ENCODE data around the gene HYAL2.
A peak's percentile ranks its signal among the peaks of the same experiment; 100 is the strongest.
"Not testable (repeated sequence)": the region's sequence is repeated elsewhere in the genome, so short reads cannot be mapped to it uniquely, and the experiment has no call there.

Gene HYAL2

DNA sequence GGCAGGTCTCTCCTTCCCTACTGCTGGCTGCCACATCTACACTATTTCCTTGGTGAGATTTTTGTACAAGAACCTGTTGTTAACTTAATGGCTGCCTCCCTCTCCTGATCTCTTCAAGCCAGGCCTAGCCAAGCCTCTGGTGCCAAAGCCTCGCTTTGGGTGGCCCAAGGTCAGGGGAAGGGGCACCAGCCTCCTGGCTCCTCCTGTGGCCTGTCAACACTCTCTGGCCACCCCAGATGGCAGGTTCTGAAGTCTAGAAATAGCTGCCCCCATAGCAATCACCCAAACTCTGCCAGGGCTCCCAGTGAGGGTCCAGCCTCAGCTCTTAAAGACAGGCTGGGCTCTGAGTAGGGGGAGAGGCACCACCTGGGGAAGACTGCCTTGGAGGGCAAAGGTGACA is 35.3 kb downstream of the HYAL2 start:
- POLR2A ChIA-PET (ENCODE audit: low non-redundant PET): no interaction called here
- peak overlapping the region; percentile 93 for H3K27ac ChIP-seq
- TF ChIP-seq, protein P1, sequence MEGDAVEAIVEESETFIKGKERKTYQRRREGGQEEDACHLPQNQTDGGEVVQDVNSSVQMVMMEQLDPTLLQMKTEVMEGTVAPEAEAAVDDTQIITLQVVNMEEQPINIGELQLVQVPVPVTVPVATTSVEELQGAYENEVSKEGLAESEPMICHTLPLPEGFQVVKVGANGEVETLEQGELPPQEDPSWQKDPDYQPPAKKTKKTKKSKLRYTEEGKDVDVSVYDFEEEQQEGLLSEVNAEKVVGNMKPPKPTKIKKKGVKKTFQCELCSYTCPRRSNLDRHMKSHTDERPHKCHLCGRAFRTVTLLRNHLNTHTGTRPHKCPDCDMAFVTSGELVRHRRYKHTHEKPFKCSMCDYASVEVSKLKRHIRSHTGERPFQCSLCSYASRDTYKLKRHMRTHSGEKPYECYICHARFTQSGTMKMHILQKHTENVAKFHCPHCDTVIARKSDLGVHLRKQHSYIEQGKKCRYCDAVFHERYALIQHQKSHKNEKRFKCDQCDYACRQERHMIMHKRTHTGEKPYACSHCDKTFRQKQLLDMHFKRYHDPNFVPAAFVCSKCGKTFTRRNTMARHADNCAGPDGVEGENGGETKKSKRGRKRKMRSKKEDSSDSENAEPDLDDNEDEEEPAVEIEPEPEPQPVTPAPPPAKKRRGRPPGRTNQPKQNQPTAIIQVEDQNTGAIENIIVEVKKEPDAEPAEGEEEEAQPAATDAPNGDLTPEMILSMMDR (conservative IDR thresholded peaks at IDR 0.05; ENCODE audit: low read depth): no peak
- CTCF ChIA-PET: no interaction called here
- DNase-seq (ENCODE audit: low spot score): no peak

GRCh38 chr3:50286322-50287227 is 36.0 kb downstream of the HYAL2 start:
- DNase-seq (ENCODE audit: low spot score): no peak
- TF ChIP-seq, protein P1 (conservative IDR thresholded peaks at IDR 0.05; ENCODE audit: low read depth): no peak
- H3K27ac ChIP-seq: peak overlapping the region; percentile 93
- ChIA-PET CTCF (no interaction called here), POLR2A (ENCODE audit: low non-redundant PET) (no interaction called here)

DNA sequence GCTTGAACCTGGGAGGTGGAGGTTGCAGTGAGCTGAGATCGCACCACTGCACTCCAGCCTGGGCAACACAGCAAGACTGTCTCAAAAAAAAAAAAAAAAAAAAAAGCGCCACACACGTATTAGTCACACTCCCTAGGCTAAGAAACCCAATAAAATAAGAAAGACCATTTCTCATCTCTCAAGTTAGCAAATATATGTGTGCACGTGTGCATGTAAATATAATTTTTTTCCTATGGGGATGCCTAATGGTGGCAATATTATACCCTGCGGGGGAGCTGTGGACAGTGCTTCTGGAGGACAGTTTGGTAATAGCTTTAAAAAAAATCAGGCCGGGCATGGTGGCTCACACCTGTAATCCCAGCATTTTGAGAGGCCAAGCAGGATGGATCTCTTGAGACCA is 38.4 kb downstream of the HYAL2 start:
- peak overlapping the region; percentile 29; the same call in 1 of the 2 replicates for H3K27ac ChIP-seq
- DNase-seq (ENCODE audit: low spot score); CTCF ChIA-PET: not testable (repeated sequence)
- POLR2A ChIA-PET (ENCODE audit: low non-redundant PET): interaction anchor here (0.5 kb wide), 1 partner anchor 1399 kb away, joined by 6 read pairs; no protein-coding TSS in a partner anchor

- POLR2A ChIA-PET (ENCODE audit: low non-redundant PET): interaction anchor here (0.6 kb wide), 1 partner anchor 52 kb away, joined by 6 read pairs; no protein-coding TSS in a partner anchor
- TF ChIP-seq, protein P1 (conservative IDR thresholded peaks at IDR 0.05; ENCODE audit: low read depth): no peak
- no peak for DNase-seq (ENCODE audit: low spot score)
- CTCF ChIA-PET: interaction anchor here (0.6 to 0.7 kb wide), 3 partner anchors 53 to 69 kb away, joined by 3 read pairs; no protein-coding TSS in a partner anchor
- H3K27ac ChIP-seq: peak overlapping the region; percentile 6; the same call in 1 of the 2 replicates
Measured at GRCh38 chr3:50279255-50280016, 43.1 kb downstream of the HYAL2 start.

DNA sequence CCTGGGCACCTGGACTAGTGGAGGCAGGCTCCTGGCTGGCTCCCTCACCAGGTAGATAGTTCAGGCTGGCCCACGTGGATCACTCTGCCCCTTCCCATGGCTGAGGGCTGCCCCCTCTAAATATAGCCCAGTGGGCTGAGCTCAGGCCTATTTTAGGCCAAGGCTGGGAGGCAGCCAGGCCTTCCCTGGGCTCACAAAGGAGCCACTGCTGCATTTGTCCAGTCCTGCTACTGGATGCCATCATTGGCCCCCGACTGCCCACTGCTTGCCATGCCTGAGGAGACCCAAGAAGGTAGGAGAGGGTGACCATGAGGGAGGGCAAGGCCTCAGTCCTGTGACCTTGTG is 43.7 kb downstream of the HYAL2 start, which contains the start of gene LSMEM2:
Gene LSMEM2 (plus strand): TSS at position 208 of the 345 bp plus-strand sequence. CDS start 27 bp downstream, at position 235.
- ChIA-PET POLR2A (ENCODE audit: low non-redundant PET) (no interaction called here), CTCF (no interaction called here)
- DNase-seq (ENCODE audit: low spot score): no peak
- TF ChIP-seq, protein P1 (conservative IDR thresholded peaks at IDR 0.05; ENCODE audit: low read depth): no peak
- H3K27ac ChIP-seq: peak within 1 kb of the TSS; percentile 27

- H3K27ac ChIP-seq: peak overlapping the region; percentile 27
- CTCF ChIA-PET: no interaction called here
- POLR2A ChIA-PET (ENCODE audit: low non-redundant PET): no interaction called here
- DNase-seq (ENCODE audit: low spot score): no peak
- TF ChIP-seq, protein P1 (conservative IDR thresholded peaks at IDR 0.05; ENCODE audit: low read depth): no peak
Measured at GRCh38 chr3:50278123-50278879, 44.2 kb downstream of the HYAL2 start.
